HG02763 (cell line): Measurements from ENCODE around the gene FAM241B.

Experiments used
- ATAC-seq: cut with Tn5 transposase; IDR thresholded peaks from one replicate; pipeline ENCODE4 v1.9.1; 2021; ENCODE audit warnings: mild to moderate bottlenecking, moderate library complexity; ENCODE audit not compliant: unreplicated experiment

The FAM241B gene

GRCh38 chr10:69647126-69647525 is 17.1 kb downstream of the FAM241B start:
- no peak for ATAC-seq

- ATAC-seq: no peak
These were observed 17.8 kb downstream of the FAM241B start for GRCh38 chr10:69647819-69648218.

- no peak for ATAC-seq
These were observed 18.4 kb downstream of the FAM241B start for GRCh38 chr10:69648461-69648860.

GRCh38 chr10:69649786-69650550 is 19.9 kb downstream of the FAM241B start:
- no peak for ATAC-seq

GRCh38 chr10:69650589-69651261 is 20.7 kb downstream of the FAM241B start:
- no peak for ATAC-seq

GRCh38 chr10:69651362-69651761 is 21.3 kb downstream of the FAM241B start:
- ATAC-seq: no peak

- no peak for ATAC-seq
These were observed 22.2 kb downstream of the FAM241B start for GRCh38 chr10:69652111-69652856.

- no peak for ATAC-seq
These were observed 22.8 kb downstream of the FAM241B start for GRCh38 chr10:69652857-69653199.

- no peak for ATAC-seq
These were observed 23.5 kb downstream of the FAM241B start for GRCh38 chr10:69653561-69653960.

- ATAC-seq: no peak
These were observed 25.2 kb downstream of the FAM241B start for GRCh38 chr10:69655124-69655867.

GRCh38 chr10:69655868-69656555 is 26.0 kb downstream of the FAM241B start:
- no peak for ATAC-seq

- no peak for ATAC-seq
These were observed 26.8 kb downstream of the FAM241B start for GRCh38 chr10:69656742-69657269.

GRCh38 chr10:69657430-69657829 is 27.4 kb downstream of the FAM241B start:
- ATAC-seq: no peak

GRCh38 chr10:69657866-69658265 is 27.8 kb downstream of the FAM241B start:
- ATAC-seq: no peak

GRCh38 chr10:69659241-69660038 is 29.4 kb downstream of the FAM241B start:
- ATAC-seq: no peak

- no peak for ATAC-seq
These were observed 30.2 kb downstream of the FAM241B start for GRCh38 chr10:69660296-69660695.

- no peak for ATAC-seq
These were observed 31.5 kb downstream of the FAM241B start for GRCh38 chr10:69661414-69662172.

- ATAC-seq: no peak
These were observed 32.3 kb downstream of the FAM241B start for GRCh38 chr10:69662173-69662877.
